OCI-LY3 (cell line): ENCODE measurements around the gene UBL4A.

Experiments used
- H2AFZ ChIP-seq: fragments of 200-600, 300-600 bp; shearing (Covaris generic); 2 replicates; pipeline ENCODE4 v1.6.0; 2014; ENCODE audit warnings: antibody characterized with exemption, low read depth, low read length
- H3K27ac ChIP-seq: fragments of 200-600, 300-600 bp; sonication (generic); 2 replicates; pipeline ENCODE4 v1.5.1; 2014; ENCODE audit warnings: mild to moderate bottlenecking, low read length, moderate library complexity, mixed read lengths
- H3K27me3 ChIP-seq: fragments of 200-600, 300-600 bp; sonication (generic); 2 replicates; pipeline ENCODE4 v1.6.1; 2014; ENCODE audit warnings: low read depth, low read length, mixed read lengths
- H3K36me3 ChIP-seq: fragments of 200-600, 300-600 bp; sonication (generic); replicated peaks from 2 replicates; pipeline ENCODE3; 2014; ENCODE audit warnings: low read depth, low read length, mixed read lengths
- H3K4me1 ChIP-seq: fragments of 300-600, 200-600 bp; sonication (generic); 2 replicates; pipeline ENCODE4 v1.6.1; 2014; ENCODE audit warnings: low read length, mixed read lengths
- H3K4me2 ChIP-seq: fragments of 200-600, 300-600 bp; sonication (generic); 2 replicates; pipeline ENCODE4 v1.6.1; 2014; ENCODE audit warnings: low read length, mixed read lengths
- H3K4me3 ChIP-seq: fragments of 300-600, 200-600 bp; sonication (generic); 2 replicates; pipeline ENCODE4 v1.5.1; 2014; ENCODE audit warnings: antibody characterized with exemption, mild to moderate bottlenecking, low read length, moderate library complexity
- H3K79me2 ChIP-seq: fragments of 300-600, 200-600 bp; shearing (Covaris generic); 2 replicates; pipeline ENCODE4 v1.6.1; 2014; ENCODE audit warnings: mild to moderate bottlenecking, low read length, mixed read lengths
- H3K9ac ChIP-seq: fragments of 300-600, 200-600 bp; shearing (Covaris generic); 2 replicates; pipeline ENCODE4 v1.6.0; 2014; ENCODE audit warnings: mild to moderate bottlenecking, low read length, moderate library complexity
- H3K9me3 ChIP-seq: fragments of 200-600, 300-600 bp; shearing (Covaris generic); 2 replicates; pipeline ENCODE4 v1.6.1; 2014; ENCODE audit warnings: low read length, mixed read lengths; ENCODE audit not compliant: insufficient read depth
- H4K20me1 ChIP-seq: fragments of 200-600, 300-600 bp; sonication (generic); 2 replicates; pipeline ENCODE4 v1.6.1; 2016; ENCODE audit warnings: low read length, mixed read lengths; ENCODE audit not compliant: insufficient read depth
- CTCF ChIP-seq: fragments of 200-600, 300-600 bp; sonication (generic); IDR thresholded peaks from 2 replicates; pipeline ENCODE4 v1.5.1; 2014; ENCODE audit warnings: antibody characterized with exemption, low read length, low read depth
- EZH2phosphoT487 ChIP-seq: fragments of 200-600 bp; shearing (Covaris generic); IDR thresholded peaks from 2 replicates; pipeline ENCODE4 v1.6.1; 2018; ENCODE audit warnings: antibody characterized with exemption, mixed run types, low read depth

Gene UBL4A

GRCh38 chrX:154444755-154445246 is 41.6 kb downstream of the UBL4A start:
- Histone ChIP-seq H3K36me3 (no peaks in the 10 kb centered on the region), H3K27ac (0 out of 2 replicates have a peak overlapping the region, but pooled peaks have one; percentile 2), H3K4me2 (peak overlapping the region; percentile 80), H3K9me3 (no peaks in the 10 kb centered on the region), H4K20me1 (no peaks in the 10 kb centered on the region), H3K4me3 (peak overlapping the region; percentile 87), H3K79me2 (peaks cover 12% of the 10 kb centered on the region), H3K27me3 (no peaks in the 10 kb centered on the region), H3K4me1 (peaks cover 9% of the 10 kb centered on the region; the same call in 1 of the 2 replicates), H2AFZ (no peak overlapping the region), H3K9ac (peak overlapping the region; percentile 72)
- TF ChIP-seq EZH2phosphoT487 (no peak), CTCF (no peak)

DNA sequence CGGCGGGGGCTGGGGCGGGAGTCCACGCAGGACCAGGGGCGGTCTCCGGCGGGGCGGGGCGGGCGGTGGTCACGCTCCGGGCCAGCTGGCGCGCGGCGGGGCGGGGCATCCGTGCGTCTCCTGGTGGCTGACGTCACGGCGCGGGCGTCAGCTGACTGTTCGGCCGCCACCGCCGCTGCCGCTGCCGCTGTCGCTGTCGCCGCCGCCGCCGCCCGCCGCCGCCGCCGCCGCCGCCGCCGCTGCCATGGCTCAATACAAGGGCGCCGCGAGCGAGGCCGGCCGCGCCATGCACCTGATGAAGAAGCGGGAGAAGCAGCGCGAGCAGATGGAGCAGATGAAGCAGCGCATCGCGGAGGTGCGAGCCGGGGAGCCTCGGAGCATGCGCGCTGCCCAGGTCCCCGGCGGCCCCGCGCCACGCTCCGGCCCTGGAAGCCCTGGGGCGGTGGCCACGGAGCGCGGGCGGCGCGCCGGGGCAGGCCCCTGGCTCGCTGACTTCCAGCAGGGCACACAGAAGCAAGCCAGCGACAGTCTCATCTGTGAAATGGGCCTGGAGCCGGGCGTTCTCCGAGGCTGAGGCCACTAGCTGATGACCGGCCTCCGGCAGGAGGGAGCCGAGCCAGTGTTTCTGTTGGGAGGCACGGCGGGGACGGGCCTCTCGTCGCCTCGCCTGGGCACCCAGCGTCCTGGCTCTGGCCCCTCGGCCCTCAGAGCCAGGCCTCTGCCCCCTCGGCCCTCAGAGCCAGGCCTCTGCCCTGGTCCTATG is 42.2 kb downstream of the UBL4A start, which contains the start of gene FAM50A:
Gene FAM50A, plus strand, starts transcription at position 150 of the 763 bp plus-strand sequence. Its CDS starts 95 bp downstream, at position 245.
- H2AFZ ChIP-seq: no peak within 1 kb of the TSS
- H3K27me3 ChIP-seq: no peaks in the 10 kb centered on the region
- H3K4me2 ChIP-seq: peak within 1 kb of the TSS; percentile 89
- H4K20me1 ChIP-seq: no peaks in the 10 kb centered on the region
- TF ChIP-seq EZH2phosphoT487: no peak
- TF ChIP-seq CTCF: no peak
- peaks cover 9% of the 10 kb centered on the region; the same call in 1 of the 2 replicates for H3K4me1 ChIP-seq
- peak within 1 kb of the TSS; percentile 19; the same call in 1 of the 2 replicates for H3K27ac ChIP-seq
- no peaks in the 10 kb centered on the region for H3K36me3 ChIP-seq
- H3K9me3 ChIP-seq: no peaks in the 10 kb centered on the region
- H3K9ac ChIP-seq: peak within 1 kb of the TSS; percentile 72
- peak within 1 kb of the TSS; percentile 87 for H3K4me3 ChIP-seq
- H3K79me2 ChIP-seq: peaks cover 12% of the 10 kb centered on the region

DNA sequence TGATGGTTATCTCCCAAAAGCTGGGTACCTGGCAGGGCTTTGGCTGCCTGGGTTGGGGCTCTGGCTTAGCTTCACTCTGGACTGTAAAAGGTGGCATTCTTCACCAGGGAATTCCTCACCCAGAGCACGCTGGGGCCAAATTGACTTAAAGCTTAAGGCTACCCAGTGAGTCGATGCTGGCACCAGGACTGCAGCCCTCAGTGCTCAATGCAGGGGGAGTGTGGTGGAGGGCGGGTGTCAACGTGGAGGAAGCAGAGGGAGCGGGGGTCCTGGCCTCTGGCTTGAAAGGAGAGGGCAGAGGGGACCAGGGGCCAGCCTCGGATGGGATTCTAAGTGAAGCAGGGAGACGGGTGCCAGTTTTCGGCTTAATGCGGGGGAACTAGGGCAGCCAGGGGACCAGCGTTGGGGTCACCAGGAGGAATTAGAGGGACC is 42.9 kb downstream of the UBL4A start:
- Histone ChIP-seq H4K20me1 (no peaks in the 10 kb centered on the region), H3K36me3 (peaks cover 5% of the 10 kb centered on the region), H2AFZ (no peak overlapping the region), H3K4me2 (peak overlapping the region; percentile 89), H3K27ac (peak overlapping the region; percentile 19; the same call in 1 of the 2 replicates), H3K9ac (peak overlapping the region; percentile 64), H3K4me1 (peaks cover 9% of the 10 kb centered on the region; the same call in 1 of the 2 replicates), H3K4me3 (peak overlapping the region; percentile 87), H3K9me3 (no peaks in the 10 kb centered on the region), H3K27me3 (no peaks in the 10 kb centered on the region), H3K79me2 (peaks cover 19% of the 10 kb centered on the region)
- TF ChIP-seq CTCF (no peak), EZH2phosphoT487 (no peak)

DNA sequence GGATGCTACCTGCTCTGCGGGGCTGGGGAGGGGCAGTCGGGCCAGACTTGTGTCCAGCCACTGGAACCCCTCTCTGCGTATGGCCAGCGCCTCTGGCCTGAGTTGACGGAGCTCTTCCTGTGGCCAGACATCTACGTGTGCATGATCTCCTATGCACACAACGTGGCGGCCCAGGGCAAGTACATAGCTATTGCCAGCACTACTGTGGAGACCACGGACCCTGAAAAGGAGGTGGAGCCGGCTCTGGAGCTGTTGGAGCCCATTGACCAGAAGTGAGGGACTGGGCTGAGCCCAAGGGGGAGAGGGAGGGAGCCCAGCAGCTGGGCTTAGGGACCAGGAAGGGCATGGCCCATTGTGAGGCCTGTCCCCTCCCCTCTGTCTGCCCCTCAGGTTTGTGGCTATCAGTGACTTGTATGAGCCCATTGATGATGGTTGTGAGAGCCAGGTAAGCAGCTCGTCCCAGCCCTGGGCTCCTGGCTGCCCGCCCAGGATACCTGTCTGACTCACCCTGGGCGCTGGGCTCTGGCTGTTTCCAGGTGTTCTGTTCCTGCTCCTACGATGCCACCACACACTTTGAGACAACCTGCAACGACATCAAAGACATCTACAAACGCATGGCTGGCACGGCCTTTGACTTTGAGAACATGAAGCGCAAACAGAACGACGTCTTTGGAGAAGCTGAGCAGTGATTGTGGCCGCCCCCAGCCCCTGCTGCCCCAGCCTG is 44.3 kb downstream of the UBL4A start:
- H3K27me3 ChIP-seq: no peaks in the 10 kb centered on the region

More for the DNA sequence above, 44.3 kb downstream of the UBL4A start:
- Histone ChIP-seq H3K27ac (no peak overlapping the region), H3K9me3 (no peaks in the 10 kb centered on the region), H4K20me1 (no peaks in the 10 kb centered on the region), H3K4me2 (no peak overlapping the region), H3K4me3 (no peak overlapping the region), H3K4me1 (peaks cover 15% of the 10 kb centered on the region), H3K79me2 (peaks cover 32% of the 10 kb centered on the region), H3K36me3 (peaks cover 5% of the 10 kb centered on the region), H2AFZ (no peak overlapping the region), H3K9ac (no peak overlapping the region)
- no peak for TF ChIP-seq CTCF
- no peak for TF ChIP-seq EZH2phosphoT487
